HepG2 (cell line): ENCODE results near the gene TOP2B. TPM values are rescaled to one million over a fixed set of nuclear protein-coding genes. Genes with fewer than 3 reads are reported as not detected.

Experiments
- ATAC-seq: fragments of 200-7000 bp; cut with Tn5 transposase; 3 replicates; pipeline ENCODE4 v1.9.1; 2020; ENCODE audit warnings: mild to moderate bottlenecking, moderate library complexity
- BruUV-seq: library from RNA; stranded (reverse); fragments of 400-500 nt; replicated peaks from 2 replicates; lab custom pipeline; 2021; lab: Mats Ljungman, UMichigan
- CTCF ChIA-PET: fragments of 300-600 bp; formaldehyde crosslinking; extraction: SDS; loops from one replicate; lab custom pipeline; 2021; ENCODE audit warnings: low total read pairs, inconsistent platforms, low intra/inter-chr PET ratio; lab: Yijun Ruan, JAX
- POLR2A ChIA-PET: fragments of 350-600 bp; sonication (Branson Sonifier 250); formaldehyde crosslinking; loops from one replicate; lab custom pipeline; 2020; ENCODE audit warnings: antibody characterized with exemption, inconsistent platforms; lab: Yijun Ruan, JAX
- DNase-seq: peaks from one replicate; pipeline ENCODE4 v3.0.0-alpha.2; 2015; ENCODE audit warnings: low spot score
- FAIRE-seq: peaks from 3 replicates; lab custom pipeline; 2011; peaks lifted over from hg19 to GRCh38; lab: Jason Lieb, UNC
- H2AFZ ChIP-seq: one replicate; pipeline ENCODE4 v1.6.1; 2011; ENCODE audit warnings: low read length, inconsistent platforms
- H3K27ac ChIP-seq: fragments of 300-600 bp; 3 replicates; pipeline ENCODE4 v1.8.0; 2011; ENCODE audit warnings: mixed run types, mild to moderate bottlenecking, mixed read lengths, low read length, inconsistent platforms; ENCODE audit not compliant: insufficient read depth; ENCODE audit errors: extremely low read length
- H3K27me3 ChIP-seq, 2 experiments: fragments of 200-600 bp in 1 of 2; 2 replicates in 1 of 2; 3 replicates in 1 of 2; pipeline versions ENCODE4 v1.6.0 to v1.8.0; 2011; ENCODE audit warnings: low read length in 2 of 2, mild to moderate bottlenecking in 2 of 2, moderate library complexity in 2 of 2, inconsistent platforms in 1 of 2; ENCODE audit not compliant: insufficient read depth in 2 of 2, control insufficient read depth in 1 of 2
- H3K36me3 ChIP-seq, 2 experiments: fragments of 200-600 bp in 1 of 2; replicated peaks in 1 of 2; 2 replicates in 1 of 2; 3 replicates in 1 of 2; pipeline versions ENCODE4 v1.5.1 to v1.8.0; 2011; ENCODE audit warnings: low read length in 2 of 2, inconsistent platforms in 1 of 2; ENCODE audit not compliant: insufficient read depth in 2 of 2, control insufficient read depth in 1 of 2
- H3K4me1 ChIP-seq: 2 replicates; pipeline ENCODE4 v1.5.1; 2012; ENCODE audit warnings: low read length, inconsistent platforms; ENCODE audit not compliant: insufficient read depth
- H3K4me2 ChIP-seq: 2 replicates; pipeline ENCODE4 v1.6.0; 2011; ENCODE audit warnings: low read depth, low read length, inconsistent platforms
- H3K4me3 ChIP-seq, 3 experiments: fragments of 200-600 bp in 1 of 3; sonication (generic), shearing (Covaris generic) in 1 of 3; replicated peaks in 1 of 3; 2 replicates each; pipeline ENCODE4 v1.5.1; 2011 to 2016; ENCODE audit warnings: low read length in 3 of 3, inconsistent platforms in 2 of 3, low read depth in 2 of 3, mild to moderate bottlenecking in 2 of 3, control low read depth in 1 of 3, mixed read lengths in 1 of 3; ENCODE audit not compliant: insufficient read depth in 1 of 3
- H3K79me2 ChIP-seq: one replicate; pipeline ENCODE4 v1.6.1; 2011; ENCODE audit warnings: low read length, inconsistent platforms; ENCODE audit not compliant: insufficient read depth
- H3K9ac ChIP-seq: 2 replicates; pipeline ENCODE4 v1.6.0; 2011; ENCODE audit warnings: mild to moderate bottlenecking, low read depth, low read length, inconsistent platforms; ENCODE audit not compliant: insufficient read depth
- H3K9me3 ChIP-seq: 2 replicates; pipeline ENCODE4 v1.5.1; 2012; ENCODE audit warnings: mild to moderate bottlenecking, low read length
- H4K20me1 ChIP-seq: 2 replicates; pipeline ENCODE4 v1.6.0; 2011; ENCODE audit warnings: inconsistent platforms, mild to moderate bottlenecking, low read length, moderate library complexity; ENCODE audit not compliant: insufficient read depth
- CREBL2 ChIP-seq: sonication (generic); formaldehyde crosslinking; IDR thresholded peaks from 2 replicates; pipeline ENCODE4 v1.8.1; 2023; ENCODE audit warnings: missing genetic modification reagents, mild to moderate bottlenecking, borderline replicate concordance
- ELK4 ChIP-seq: sonication (generic); formaldehyde crosslinking; IDR thresholded peaks from 2 replicates; pipeline ENCODE4 v1.9.0; 2021; ENCODE audit warnings: missing genetic modification reagents, borderline replicate concordance
- MTF2 ChIP-seq: sonication (generic); formaldehyde crosslinking; IDR thresholded peaks from 2 replicates; pipeline ENCODE4 v1.5.0; 2020; ENCODE audit warnings: missing genetic modification reagents, borderline replicate concordance
- MYNN ChIP-seq: sonication (generic); formaldehyde crosslinking; IDR thresholded peaks from 2 replicates; pipeline ENCODE4 v1.4.0; 2020; ENCODE audit warnings: mild to moderate bottlenecking, low read depth, missing genetic modification reagents
- NONO ChIP-seq, 2 experiments: fragments of 450-650 bp in 1 of 2; sonication (generic) in 1 of 2; formaldehyde crosslinking in 1 of 2; IDR thresholded peaks in 1 of 2; conservative IDR thresholded peaks in 1 of 2; 2 replicates each; pipeline versions ENCODE4 v1.6.1 to v1.8.0; 2017 to 2022; ENCODE audit warnings: mild to moderate bottlenecking in 1 of 2, missing genetic modification reagents in 1 of 2, moderate library complexity in 1 of 2
- ONECUT2 ChIP-seq: sonication (generic); formaldehyde crosslinking; IDR thresholded peaks from 2 replicates; pipeline ENCODE4 v1.4.0; 2020; ENCODE audit warnings: missing genetic modification reagents
- RBFOX2 ChIP-seq: fragments of 200-400 bp; formaldehyde crosslinking; IDR thresholded peaks from 2 replicates; pipeline ENCODE4 v1.6.1; 2017; ENCODE audit warnings: low read depth, mild to moderate bottlenecking, low read length
- RNF219 ChIP-seq: sonication (generic); formaldehyde crosslinking; IDR thresholded peaks from 2 replicates; pipeline ENCODE4 v1.5.0; 2020; ENCODE audit warnings: mild to moderate bottlenecking, missing genetic modification reagents
- ZBTB39 ChIP-seq: sonication (generic); formaldehyde crosslinking; IDR thresholded peaks from 2 replicates; pipeline ENCODE4 v1.5.0; 2020; ENCODE audit warnings: missing genetic modification reagents
- ZBTB49 ChIP-seq: sonication (generic); formaldehyde crosslinking; IDR thresholded peaks from 2 replicates; pipeline ENCODE4 v1.4.0; 2020; ENCODE audit warnings: missing genetic modification reagents, borderline replicate concordance
- ZFAT ChIP-seq: sonication (generic); formaldehyde crosslinking; conservative IDR thresholded peaks from 2 replicates; pipeline ENCODE4 v1.8.1; 2023; ENCODE audit warnings: missing genetic modification reagents, inconsistent platforms
- ZMYM2 ChIP-seq: sonication (generic); formaldehyde crosslinking; IDR thresholded peaks from 2 replicates; pipeline ENCODE4 v1.8.0; 2022; ENCODE audit warnings: mild to moderate bottlenecking, missing genetic modification reagents
- ZNF24 ChIP-seq: fragments of 450-650 bp; IDR thresholded peaks from 2 replicates; pipeline ENCODE4 v1.6.1; 2017; ENCODE audit warnings: antibody characterized with exemption, mild to moderate bottlenecking
- ZNF501 ChIP-seq: sonication (generic); formaldehyde crosslinking; IDR thresholded peaks from 2 replicates; pipeline ENCODE4 v1.5.1; 2020; ENCODE audit warnings: mild to moderate bottlenecking, moderate library complexity, missing genetic modification reagents
- ZNF790 ChIP-seq: sonication (generic); formaldehyde crosslinking; IDR thresholded peaks from 2 replicates; pipeline ENCODE4 v1.8.0; 2022; ENCODE audit warnings: missing genetic modification reagents, mild to moderate bottlenecking, borderline replicate concordance
- in situ Hi-C: cut with HindIII; loops from 2 replicates; pipeline ENCODE4 v1.10.0; 2017; ENCODE audit warnings: low pct_unique_long_range_greater_than_20kb; ENCODE audit not compliant: extremely low pct_ligation_motif_present
- intact Hi-C: fragments of 100-400 bp; cut with micrococcal nuclease; formaldehyde crosslinking; loops from one replicate; pipeline ENCODE4 v1.10.0; 2022; ENCODE audit not compliant: unreplicated experiment
- polyA plus RNA-seq, 8 experiments: library from polyadenylated mRNA; depleted of rRNA in 3 of 8; stranded (reverse) in 7 of 8; unstranded in 1 of 8; fragments of >200 nt; fragmentation: Illumina TruSeq in 4 of 8; extraction: Trizol in 4 of 8; gene quantifications; 2 replicates each; pipeline versions ENCODE4 v1.2.1 to v1.2.3, GENCODE V29; 2011 to 2016; ENCODE audit warnings: low read depth in 4 of 8, missing spikeins in 1 of 8, mixed read lengths in 1 of 8; ENCODE audit not compliant: insufficient read depth in 1 of 8
- total RNA-seq, 5 experiments: library from RNA; depleted of rRNA; stranded (reverse); fragments of >200 nt; fragmentation: Illumina TruSeq; extraction: Trizol; gene quantifications; 2 replicates each; pipeline ENCODE4 v1.2.3, GENCODE V29; 2016; ENCODE audit warnings: low read depth in 1 of 5

Gene TOP2B
- total and polyA plus RNA-seq, 2 of the 13 experiments (the other 11 are each of a cell fraction or from before 2014, with no cell fraction given) = 27.6 to 88.1 TPM

GRCh38 chr3:25619382-25619781, 45.3 kb downstream of the TOP2B start (continued):
- TF ChIP-seq ELK4 (CRISPR knock-in tag) = no peak
- no peak for TF ChIP-seq RNF219
- no peak for TF ChIP-seq CREBL2 (CRISPR knock-in tag)
- TF ChIP-seq RBFOX2 = no peak
- TF ChIP-seq, all 625 proteins: peak for 0

- ChIA-PET CTCF (no interaction called here), POLR2A (no interaction called here)
- Histone ChIP-seq H3K9me3 (no peaks in the 10 kb centered on the region), H3K9ac (no peak overlapping the region), H3K27ac (no peak overlapping the region), H2AFZ (no peak overlapping the region), H3K27me3 (no peaks in the 10 kb centered on the region), H3K4me3 (no peak overlapping the region), H3K4me1 (no peaks in the 10 kb centered on the region), H3K79me2 (no peaks in the 10 kb centered on the region), H4K20me1 (no peaks in the 10 kb centered on the region), H3K36me3 (peaks cover 6 to 43% of the 10 kb centered on the region in 2 experiments), H3K4me2 (no peak overlapping the region)
- no peak for FAIRE-seq
- ATAC-seq = no peak
- intact Hi-C loops = no loop called here
- no TSS peak for BruUV-seq
- in situ Hi-C loops = no loop called here
- no peak for DNase-seq
- TF ChIP-seq MTF2 (CRISPR knock-in tag) (no peak), NONO (IDR thresholded peaks at IDR 0.05) (no peak), NONO (CRISPR knock-in tag; conservative IDR thresholded peaks at IDR 0.05) (no peak), ZMYM2 (no peak), ZFAT (CRISPR knock-in tag) (no peak), ZNF790 (CRISPR knock-in tag) (no peak), ZBTB39 (CRISPR knock-in tag) (no peak), ZNF24 (no peak), MYNN (CRISPR knock-in tag) (no peak), ONECUT2 (CRISPR knock-in tag) (no peak), ZBTB49 (CRISPR knock-in tag) (no peak), ZNF501 (no peak)
Measured at GRCh38 chr3:25618028-25618427, 46.7 kb downstream of the TOP2B start.
